Upper lobe of left lung (tissue), 4 donors: Measurements from ENCODE around the gene CHST6.

ENCODE experiments used
- CTCF ChIP-seq, 6 experiments: fragments of 450-650 bp in 4 of 6; fragments of 200-600 bp in 2 of 6; sonication (generic) in 2 of 6; IDR thresholded peaks; one replicate each; pipeline ENCODE4 v1.5.1; 2016 to 2019; ENCODE audit warnings: antibody characterized with exemption in 6 of 6
- EP300 ChIP-seq, 4 donors: sonication (generic); formaldehyde crosslinking; IDR thresholded peaks; one replicate each; pipeline ENCODE4 v1.5.1; 2017; ENCODE audit warnings: antibody characterized with exemption in 4 of 4, control low read depth in 2 of 4
- POLR2A ChIP-seq, 4 donors: fragments of 450-650 bp; IDR thresholded peaks; one replicate each; pipeline ENCODE4 v1.5.1; 2016 to 2017; ENCODE audit warnings: antibody characterized with exemption in 4 of 4, mild to moderate bottlenecking in 2 of 4
- POLR2AphosphoS5 ChIP-seq, 2 donors: sonication (generic); formaldehyde crosslinking; IDR thresholded peaks; one replicate each; pipeline ENCODE4 v1.5.1; 2017; ENCODE audit warnings: antibody characterized with exemption in 2 of 2

GRCh38 chr16:75541236-75541635, 46.0 kb upstream of the CHST6 start:
- TF ChIP-seq CTCF (IDR thresholded peaks at IDR 0.05) (no peak), POLR2A (IDR thresholded peaks at IDR 0.05) (no peak), POLR2AphosphoS5 (IDR thresholded peaks at IDR 0.05) (no peak), EP300 (IDR thresholded peaks at IDR 0.05) (no peak)
